COLO829 (cell line): ENCODE data around the gene BACH2.

Experiments used
- DNase-seq: peaks from one replicate; pipeline ENCODE4 v3.0.0; 2012; ENCODE audit warnings: low spot score

Gene BACH2

GRCh38 chr6:90093558-90094073 is 203.0 kb downstream of the BACH2 start:
- DNase-seq = no peak

GRCh38 chr6:90090866-90091265 is 205.8 kb downstream of the BACH2 start:
- no peak for DNase-seq

GRCh38 chr6:90088009-90088408 is 208.6 kb downstream of the BACH2 start:
- DNase-seq = peak; percentile 56

DNA sequence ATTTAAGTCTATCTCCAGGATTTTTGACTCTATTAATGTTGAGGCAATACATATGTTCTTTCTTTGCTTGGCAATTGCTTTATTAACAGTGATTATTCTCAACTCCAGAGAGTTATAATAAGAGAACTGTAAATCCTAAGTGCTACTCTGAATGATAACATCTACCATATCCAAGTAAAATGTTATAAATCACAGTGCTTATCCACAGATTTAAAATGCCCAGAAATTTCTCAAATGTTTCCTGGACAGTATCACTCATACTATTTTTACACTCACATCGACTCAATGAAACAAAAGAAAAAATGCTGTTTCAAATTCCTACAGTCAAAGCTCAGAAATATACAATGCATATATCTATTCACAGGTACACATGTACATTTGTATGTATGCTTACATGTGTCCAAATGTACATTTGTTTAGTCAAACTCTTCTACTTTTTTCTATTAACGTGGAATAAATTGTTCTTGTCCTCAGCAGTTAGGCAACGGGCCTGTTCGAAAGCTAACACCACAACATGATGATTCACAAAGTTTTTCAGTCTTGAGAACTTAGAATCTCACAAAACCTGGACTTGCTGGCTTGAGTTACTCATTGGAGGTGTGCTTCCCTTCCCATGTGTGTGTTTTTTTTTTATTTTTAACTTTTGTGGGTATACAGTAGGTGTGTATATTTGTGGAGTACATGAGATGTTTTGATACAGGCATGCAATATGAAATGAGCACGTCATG is 209.4 kb downstream of the BACH2 start:
- DNase-seq = no peak

GRCh38 chr6:90086517-90086916 is 210.1 kb downstream of the BACH2 start:
- no peak for DNase-seq

GRCh38 chr6:90083891-90084290 is 212.8 kb downstream of the BACH2 start:
- DNase-seq = no peak

GRCh38 chr6:90082847-90083246 is 213.8 kb downstream of the BACH2 start:
- no peak for DNase-seq

DNA sequence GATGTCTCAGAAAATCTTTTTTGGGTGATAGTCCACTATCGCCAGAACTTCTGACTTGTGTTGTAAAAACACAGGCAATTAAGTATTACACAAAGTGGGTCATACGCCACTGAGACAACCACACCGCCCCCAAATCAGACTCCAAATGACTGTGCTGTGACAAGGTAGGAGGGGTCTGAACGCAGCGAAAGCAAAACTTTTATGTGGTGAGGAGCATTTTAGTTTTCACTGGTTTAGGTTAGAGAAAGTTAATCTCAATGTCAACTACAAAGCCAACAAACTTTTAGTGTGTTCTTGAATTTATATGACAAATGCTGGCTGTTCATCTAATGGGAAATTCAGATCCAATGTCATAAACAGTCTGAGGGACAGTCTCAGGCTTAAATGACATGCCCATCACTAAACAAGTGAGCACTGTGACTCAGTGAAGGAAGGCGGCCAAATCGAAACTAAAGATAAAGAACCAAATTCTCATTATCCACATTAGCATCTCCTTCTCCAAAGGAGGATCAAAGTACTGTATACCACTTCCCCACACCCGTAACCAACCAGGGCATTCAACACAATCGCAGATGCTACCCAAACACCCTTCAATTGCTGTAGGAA is 215.7 kb downstream of the BACH2 start:
- DNase-seq = no peak

GRCh38 chr6:90079560-90080490 is 216.8 kb downstream of the BACH2 start:
- no peak for DNase-seq

DNA sequence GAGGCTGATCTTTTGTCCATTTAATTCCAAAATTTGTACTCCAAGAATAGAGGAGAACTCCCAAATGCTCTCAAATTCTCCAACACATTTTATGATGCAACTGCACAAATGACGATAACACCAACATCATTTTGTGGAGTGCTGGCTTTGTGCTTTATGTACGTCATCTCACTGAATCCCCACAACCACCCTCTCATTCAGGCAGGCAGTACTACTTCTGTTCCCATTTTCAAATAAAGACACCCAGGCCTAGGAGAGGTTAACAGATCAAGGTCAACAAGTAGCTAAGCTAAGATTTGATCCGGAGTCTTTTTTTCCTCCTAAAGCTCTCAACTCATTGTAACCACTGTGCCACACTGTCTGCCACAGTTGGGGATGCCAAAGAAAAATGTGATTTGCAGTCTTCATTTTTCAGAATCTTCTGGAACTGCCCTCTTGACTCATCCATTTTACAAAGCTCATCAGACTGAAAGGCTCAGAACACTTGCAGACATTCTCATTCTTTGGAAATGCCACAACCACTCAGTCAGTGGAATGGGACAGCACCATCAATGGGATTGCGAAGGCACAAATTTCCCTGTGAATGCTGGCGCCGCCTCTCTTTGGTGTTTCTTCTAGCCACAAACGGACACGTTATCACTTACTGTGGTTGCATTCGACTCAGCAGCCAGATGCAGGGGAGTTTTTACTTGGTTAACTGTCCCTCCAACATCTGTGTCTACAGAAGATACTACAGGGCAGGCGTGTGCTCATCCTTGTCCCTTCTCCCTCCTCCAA is 217.9 kb downstream of the BACH2 start:
- no peak for DNase-seq

DNA sequence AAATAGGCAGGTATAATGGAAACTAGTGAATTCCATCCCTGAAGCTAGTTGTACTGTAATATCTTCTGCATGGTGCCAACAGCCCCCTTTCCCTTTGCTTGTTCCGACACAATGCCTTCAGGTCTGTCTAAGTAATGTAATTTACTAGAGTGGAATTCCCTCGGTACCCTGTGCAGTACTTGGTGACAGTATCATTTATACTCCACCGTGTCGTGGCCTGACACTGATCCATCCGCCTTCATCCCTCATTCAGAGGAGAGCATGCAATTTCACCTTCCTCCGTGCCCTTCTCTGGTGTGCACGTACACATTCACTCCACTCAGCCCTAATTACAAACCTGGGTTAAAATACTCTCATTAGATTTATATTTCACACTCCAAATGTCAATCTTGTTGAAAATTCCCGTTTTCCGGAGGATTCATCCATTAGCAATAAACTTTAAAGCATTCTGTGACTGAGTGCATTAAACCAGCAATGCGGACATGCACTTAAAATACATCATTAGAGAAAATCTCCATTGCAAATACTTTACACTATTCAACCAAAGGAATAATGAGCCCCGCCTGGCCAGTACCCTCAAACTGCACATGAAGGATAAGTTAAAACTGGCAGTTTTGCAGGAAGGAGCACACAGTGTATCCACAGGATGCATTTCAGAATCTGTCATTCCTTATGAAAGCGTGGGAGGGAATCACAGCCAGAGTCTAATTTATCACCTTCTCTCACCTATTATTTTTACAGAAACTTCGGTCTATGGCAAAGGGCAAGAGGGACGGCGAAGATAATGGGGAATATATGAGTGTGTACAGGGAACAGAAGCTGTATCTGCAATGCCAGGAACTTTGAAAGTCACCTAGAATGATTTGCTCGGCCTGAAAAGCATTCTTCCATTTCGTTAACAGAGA is 219.9 kb downstream of the BACH2 start:
- no peak for DNase-seq

- DNase-seq = peak; percentile 89
Measured at GRCh38 chr6:90074161-90074850, 222.3 kb downstream of the BACH2 start.

DNA sequence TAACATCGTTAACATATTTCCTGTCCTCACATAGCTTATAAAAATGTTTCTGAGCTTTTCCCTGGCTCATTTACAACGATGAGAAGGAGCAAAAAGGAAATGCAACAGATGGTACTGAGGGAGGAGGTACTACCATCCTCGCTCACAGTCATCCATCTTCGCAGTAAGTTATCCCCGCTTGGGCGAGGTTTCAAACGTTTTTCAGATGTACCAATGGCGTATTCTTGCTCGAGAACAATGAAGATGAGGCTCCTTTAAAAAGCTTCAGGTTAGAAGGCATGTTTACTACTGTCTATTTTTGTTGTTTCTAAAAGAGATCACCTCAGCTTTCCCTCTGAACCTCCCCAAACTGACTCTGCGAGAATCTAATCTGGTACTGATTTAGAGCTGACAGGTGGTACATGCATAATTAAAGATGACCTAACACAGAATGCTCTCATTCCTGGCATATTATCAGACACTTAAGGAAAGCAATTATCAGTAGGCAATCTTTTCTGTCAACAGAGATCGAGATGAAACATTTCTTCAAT is 223.6 kb downstream of the BACH2 start:
- DNase-seq = no peak

DNA sequence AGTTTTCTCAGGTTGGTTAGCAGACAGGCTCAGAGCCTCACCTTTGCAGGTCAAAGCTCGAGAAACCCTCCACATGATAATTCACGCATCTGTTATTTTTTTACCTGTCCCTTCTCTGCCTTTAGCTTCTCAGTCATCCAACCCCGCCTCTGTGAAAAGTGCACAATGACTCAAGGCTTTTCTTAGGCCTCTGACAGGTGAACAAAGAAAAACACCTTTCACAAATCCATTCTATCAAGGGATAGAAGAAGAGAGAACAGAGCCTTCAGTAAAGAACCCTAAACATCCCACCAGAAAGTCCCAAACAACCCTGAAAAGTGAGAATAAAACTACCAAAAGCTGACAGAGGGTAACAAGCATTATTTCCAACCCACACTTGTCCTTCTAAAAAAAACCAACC is 224.1 kb downstream of the BACH2 start:
- no peak for DNase-seq

GRCh38 chr6:90068703-90069523 is 227.7 kb downstream of the BACH2 start:
- DNase-seq = no peak

DNA sequence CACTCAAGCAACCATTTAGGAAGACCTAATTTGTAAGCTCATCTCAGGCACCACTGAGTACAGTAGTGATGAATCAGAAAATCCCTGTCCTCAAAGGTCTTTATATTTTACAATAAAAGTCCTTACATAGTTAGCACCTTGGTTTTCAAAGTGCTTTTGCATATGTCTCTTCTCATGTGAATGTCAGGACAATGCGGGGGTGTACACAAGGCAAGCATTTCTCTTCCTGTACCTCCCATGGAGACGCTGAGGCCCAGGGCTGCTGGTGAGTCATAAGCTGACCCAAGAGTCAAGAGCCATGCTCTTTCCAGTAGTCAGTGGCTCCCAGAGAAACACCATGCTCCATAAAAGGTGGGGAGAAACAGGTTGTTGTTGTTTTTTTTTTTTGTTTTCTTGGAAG is 228.4 kb downstream of the BACH2 start:
- DNase-seq = peak; percentile 74

DNA sequence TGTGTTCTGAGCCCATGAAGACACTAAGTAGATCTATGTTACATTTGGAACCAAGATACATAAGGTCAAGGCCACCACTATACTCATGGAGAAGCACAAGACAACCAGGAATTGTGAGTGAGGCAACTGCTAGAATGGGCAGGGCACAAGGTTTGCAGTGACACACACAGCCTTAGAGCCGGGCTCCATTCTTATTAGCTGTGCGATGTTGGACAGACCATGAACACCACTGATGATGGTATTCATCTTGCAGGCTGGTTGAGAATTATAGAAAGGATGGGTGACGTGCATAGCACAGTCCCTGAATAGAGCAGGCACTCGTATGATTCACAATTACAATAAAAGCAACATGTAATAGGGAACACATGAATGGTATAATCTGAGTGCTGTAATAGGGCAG is 229.9 kb downstream of the BACH2 start:
- no peak for DNase-seq

GRCh38 chr6:90065173-90065572 is 231.5 kb downstream of the BACH2 start:
- DNase-seq = no peak

- no peak for DNase-seq
Measured at GRCh38 chr6:90062667-90063066, 234.0 kb downstream of the BACH2 start.
